Heart right ventricle (tissue), 16 donors: ENCODE data around the gene HRH2. TPM values are rescaled to one million over a fixed set of nuclear protein-coding genes. Genes with fewer than 3 reads are reported as not detected.
A peak's percentile ranks its signal among the peaks of the same experiment; 100 is the strongest.

Source experiments
- ATAC-seq, 8 donors: fragments of 200-7000 bp; cut with Tn5 transposase; one replicate each; pipeline ENCODE4 v1.9.1; 2020; ENCODE audit warnings: mild to moderate bottlenecking in 8 of 8, moderate library complexity in 8 of 8, moderate number of reproducible peaks in 1 of 8
- DNase-seq, 2 donors: peaks; one replicate each; pipeline ENCODE4 v3.0.0-alpha.2; 2020
- H3K27ac ChIP-seq, 10 donors: fragments of 200-600 bp; sonication (generic) in 2 of 10; one replicate each; pipeline versions ENCODE4 v1.5.0 to v1.8.0; 2020 to 2022; ENCODE audit warnings: mild to moderate bottlenecking in 3 of 10
- H3K27me3 ChIP-seq, 7 donors: fragments of 200-600 bp; one replicate each; pipeline ENCODE4 v1.8.0; 2021 to 2022; ENCODE audit warnings: mild to moderate bottlenecking in 2 of 7
- H3K36me3 ChIP-seq, 9 donors: fragments of 200-600 bp; sonication (generic) in 1 of 9; one replicate each; pipeline versions ENCODE4 v1.5.0 to v1.8.0; 2020 to 2022; ENCODE audit warnings: mild to moderate bottlenecking in 2 of 9
- H3K4me1 ChIP-seq, 9 donors: fragments of 200-600 bp; sonication (generic) in 1 of 9; one replicate each; pipeline versions ENCODE4 v1.5.0 to v1.8.0; 2020 to 2022; ENCODE audit warnings: mild to moderate bottlenecking in 4 of 9
- H3K4me3 ChIP-seq, 10 donors: fragments of 200-600 bp; sonication (generic) in 2 of 10; one replicate each; pipeline versions ENCODE4 v1.5.0 to v1.8.0; 2020 to 2022; ENCODE audit warnings: mild to moderate bottlenecking in 7 of 10, moderate library complexity in 2 of 10
- H3K9me3 ChIP-seq, 11 donors: fragments of 200-600 bp in 10 of 11; sonication (generic) in 2 of 11; one replicate each; pipeline versions ENCODE4 v1.5.0 to v1.8.0; 2013 to 2022; ENCODE audit warnings: mild to moderate bottlenecking in 2 of 11, control low read depth in 1 of 11, moderate library complexity in 1 of 11
- CTCF ChIP-seq, 9 donors: fragments of 200-600 bp; sonication (generic) in 2 of 9; IDR thresholded peaks; one replicate each; pipeline versions ENCODE4 v1.5.0 to v1.8.0; 2021 to 2022; ENCODE audit warnings: antibody characterized with exemption in 9 of 9, mild to moderate bottlenecking in 5 of 9, moderate library complexity in 1 of 9
- WGBS, 2 donors: extraction: QIAGEN DNeasy Blood & Tissue Kit; methylation state at CpG; one replicate each; pipeline ENCODE4 v1.1.7; 2013; ENCODE audit warnings: inconsistent platforms in 1 of 2; 5-methylcytosine and 5-hydroxymethylcytosine counted together
- intact Hi-C, 10 donors: fragments of 100-400 bp; cut with DNase I; formaldehyde crosslinking; loops; one replicate each; pipeline versions ENCODE4 v1.11.1 to v1.14.2; 2022
- polyA plus RNA-seq, 2 donors: library from polyadenylated mRNA; stranded (reverse); fragments of 200-250 nt; gene quantifications; one replicate each; pipeline ENCODE4 v1.2.3, GENCODE V29; 2013
- total RNA-seq, 10 donors: library from RNA; stranded (reverse); fragmentation: NEBNext Ultra II Directional in 3 of 10; extraction: Animal tissue kit (Norgen Biotek cat#: 25700) in 3 of 10; gene quantifications; one replicate each; pipeline versions ENCODE4 v1.2.1 to v1.2.4, GENCODE V29; 2021 to 2023
- donor health status: Arrhythmogenic right ventricular cardiomyopathy.
- donor health status: ischemic (EF 13 %, LVEDD 7.1; RV severe dilation, severe dysfunction).
- donor health status: healthy with polysubstance abuse.
- donor health status: DM: no; HTN: yes; CAD: no.
- donor health status: DM: no; HTN: no; CAD: no.
- donor health status: ischemic (EF 25% LVEDD 6.9; RV normal size, moderate dysfunction).
- donor health status: ischemic (EF 25% LVEDD 5.7; RV mildly dilated, moderate dysfunction).
- donor health status: healthy.
- donor health status: DM: yes; HTN: yes; CAD: no.
- donor health status: Ischemic cardiomyopathy.
- donor health status: ischemic (EF 35%, LVEDD 5.7; RV mildly dilated, moderate dysfunction).
- donor health status: nonischemic (EF 11% LVEDD 7.7; RV severe dilation, severe dysfunction).
- donor health status: DM: yes; HTN: yes; CAD: no.
- donor health status: PGD.
- donor health status: ischemic (EF 29% LVEDD 5.4; RV normal size, mild dysfunction).
- donor health status: nonischemic (EF 23%, LVEDD 6.1; RV moderate dilation, normal function).

Gene HRH2
- total and polyA plus RNA-seq, 12 donors: 12.2 to 78.7 (median 50.6) TPM

- H3K27me3 ChIP-seq: no peaks in the 10 kb centered on the region
- peak overlapping the region in 7 of 10 donors; percentile 35 to 88 (median 50) for H3K27ac ChIP-seq
- H3K9me3 ChIP-seq: no peaks in the 10 kb centered on the region
- peak in 4 of 8 donors; percentile 7 to 22 (median 12) for ATAC-seq
- intact Hi-C loops: loop anchor here in 2 of 10 donors (5.0 kb wide), 2 partner anchors 37 to 157 kb away; partner anchors contain the start of gene HRH2 (in 1 of the 2)
- peaks cover 0 to 11% (median 0%) of the 10 kb centered on the region in 9 donors for H3K36me3 ChIP-seq
- H3K4me1 ChIP-seq: peaks cover 10 to 74% (median 29%) of the 10 kb centered on the region in 9 donors
- 51 to 65% methylated on average over 13 of the region's 13 CpGs for WGBS, 2 donors
- H3K4me3 ChIP-seq: no peak overlapping the region
- no peak for TF ChIP-seq CTCF (IDR thresholded peaks at IDR 0.05)
- DNase-seq: no peak
These were observed 36.7 kb downstream of the HRH2 start for GRCh38 chr5:175694371-175695160.

- Histone ChIP-seq H3K36me3 (peaks cover 0 to 11% (median 0%) of the 10 kb centered on the region in 9 donors), H3K9me3 (no peaks in the 10 kb centered on the region), H3K4me3 (no peak overlapping the region), H3K4me1 (peaks cover 10 to 65% (median 27%) of the 10 kb centered on the region in 9 donors), H3K27ac (peak overlapping the region in 9 of 10 donors; percentile 3 to 88 (median 45)), H3K27me3 (no peaks in the 10 kb centered on the region)
- WGBS, 2 donors: 72 to 79% methylated on average over 19 of the region's 19 CpGs
- intact Hi-C loops: loop anchor here in 2 of 10 donors (5.0 kb wide), 2 partner anchors 38 to 158 kb away; partner anchors contain the start of gene HRH2 (in 1 of the 2)
- peak in 3 of 8 donors; percentile 2 to 46 (median 15) for ATAC-seq
- DNase-seq: no peak
- TF ChIP-seq CTCF (IDR thresholded peaks at IDR 0.05): no peak
These were observed 37.6 kb downstream of the HRH2 start for GRCh38 chr5:175695161-175696126.

DNA sequence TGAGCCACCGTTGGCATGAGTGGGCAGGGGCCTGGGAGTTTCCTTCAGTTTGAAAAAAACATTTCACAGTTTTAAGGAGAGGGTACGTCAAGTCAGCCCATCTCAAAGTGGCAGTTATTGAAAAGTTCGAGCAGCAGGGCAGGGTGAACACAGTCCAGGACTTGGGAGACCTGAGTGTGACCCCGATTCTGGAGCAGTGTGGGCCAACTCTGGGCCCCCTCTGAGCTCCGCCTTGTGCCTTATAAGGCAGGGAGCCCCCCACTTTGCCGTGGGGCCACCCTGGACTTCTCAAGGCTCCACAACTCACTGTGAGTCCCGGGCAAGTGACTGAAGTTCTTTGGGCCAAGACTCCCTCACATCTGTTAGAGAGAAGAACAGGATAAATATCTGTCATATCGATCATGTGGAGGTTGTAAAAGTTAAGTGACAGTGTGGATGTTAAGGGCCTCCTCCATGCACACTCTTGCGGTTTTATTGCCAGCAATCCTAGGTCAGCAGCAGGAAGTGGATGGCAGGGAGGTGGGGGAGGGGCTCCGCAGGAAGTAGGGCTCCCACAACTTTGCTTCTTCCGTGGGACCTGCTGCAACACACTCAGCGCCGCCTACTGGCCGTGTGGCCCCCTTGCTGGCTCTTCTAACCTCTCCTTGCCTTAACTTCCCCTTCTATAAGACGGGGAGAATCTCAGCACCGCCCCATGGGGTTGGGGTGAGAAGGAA is 38.4 kb downstream of the HRH2 start:
- intact Hi-C loops: loop anchor here in 2 of 10 donors (5.0 kb wide), 2 partner anchors 39 to 159 kb away; partner anchors contain the start of gene HRH2 (in 1 of the 2)
- 52 to 57% methylated on average over 16 of the region's 16 CpGs for WGBS, 2 donors
- H3K9me3 ChIP-seq: no peaks in the 10 kb centered on the region
- peak in 8 of 9 donors; percentile 20 to 78 (median 50) for TF ChIP-seq CTCF (IDR thresholded peaks at IDR 0.05)
- H3K4me1 ChIP-seq: peaks cover 10 to 57% (median 27%) of the 10 kb centered on the region in 9 donors
- H3K27me3 ChIP-seq: no peaks in the 10 kb centered on the region
- H3K27ac ChIP-seq: peak overlapping the region in 7 of 10 donors; percentile 3 to 88 (median 45)
- peak; percentile 22 to 71 (median 58) for ATAC-seq
- peaks cover 0 to 17% (median 0%) of the 10 kb centered on the region in 9 donors for H3K36me3 ChIP-seq
- H3K4me3 ChIP-seq: peak overlapping the region in 1 of 10 donors; percentile 7
- peak; percentile 62 to 80 for DNase-seq
